ENCODE measurements around the gene HIVEP3.

DNA sequence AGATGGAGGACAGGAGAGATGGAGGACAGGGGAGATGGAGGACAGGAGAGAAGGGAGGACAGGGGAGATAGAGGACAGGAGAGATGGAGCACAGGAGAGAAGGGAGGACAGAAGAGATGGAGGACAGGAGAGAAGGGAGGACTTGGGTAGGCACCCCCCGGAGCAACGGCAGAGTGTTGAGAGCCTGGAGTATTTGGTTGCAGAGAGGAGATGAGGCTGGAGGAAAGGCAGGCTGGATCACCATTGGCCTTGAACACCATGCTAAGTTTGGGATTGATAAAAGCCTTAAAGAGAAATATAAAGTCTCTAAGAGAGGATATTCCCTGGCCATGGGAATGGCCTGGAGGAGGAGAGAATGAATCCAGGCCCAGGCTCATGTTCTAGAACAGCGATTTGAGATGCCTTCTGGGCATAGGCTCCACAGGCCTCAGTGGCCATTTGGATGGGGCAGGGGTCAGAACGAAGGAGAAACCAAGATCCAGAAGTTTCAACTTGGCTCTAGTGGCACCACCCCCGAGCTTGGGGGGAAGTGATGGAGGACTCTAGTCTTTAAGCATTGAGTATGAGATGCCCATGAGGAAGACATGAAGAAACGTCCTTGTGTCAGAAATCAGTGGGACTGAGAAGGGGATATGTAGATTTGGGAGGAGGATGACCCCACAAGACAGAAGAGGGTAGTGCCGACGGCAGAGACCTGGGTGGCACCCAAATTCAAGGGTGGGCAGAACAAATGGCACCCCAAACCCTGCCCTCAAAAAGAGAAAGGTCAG lies 386.3 kb downstream of the HIVEP3 start:
- TF ChIP-seq, protein P1, sequence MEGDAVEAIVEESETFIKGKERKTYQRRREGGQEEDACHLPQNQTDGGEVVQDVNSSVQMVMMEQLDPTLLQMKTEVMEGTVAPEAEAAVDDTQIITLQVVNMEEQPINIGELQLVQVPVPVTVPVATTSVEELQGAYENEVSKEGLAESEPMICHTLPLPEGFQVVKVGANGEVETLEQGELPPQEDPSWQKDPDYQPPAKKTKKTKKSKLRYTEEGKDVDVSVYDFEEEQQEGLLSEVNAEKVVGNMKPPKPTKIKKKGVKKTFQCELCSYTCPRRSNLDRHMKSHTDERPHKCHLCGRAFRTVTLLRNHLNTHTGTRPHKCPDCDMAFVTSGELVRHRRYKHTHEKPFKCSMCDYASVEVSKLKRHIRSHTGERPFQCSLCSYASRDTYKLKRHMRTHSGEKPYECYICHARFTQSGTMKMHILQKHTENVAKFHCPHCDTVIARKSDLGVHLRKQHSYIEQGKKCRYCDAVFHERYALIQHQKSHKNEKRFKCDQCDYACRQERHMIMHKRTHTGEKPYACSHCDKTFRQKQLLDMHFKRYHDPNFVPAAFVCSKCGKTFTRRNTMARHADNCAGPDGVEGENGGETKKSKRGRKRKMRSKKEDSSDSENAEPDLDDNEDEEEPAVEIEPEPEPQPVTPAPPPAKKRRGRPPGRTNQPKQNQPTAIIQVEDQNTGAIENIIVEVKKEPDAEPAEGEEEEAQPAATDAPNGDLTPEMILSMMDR (IDR thresholded peaks at IDR 0.05) = no peak
- TF ChIP-seq EZH2 (IDR thresholded peaks at IDR 0.05; ENCODE audit: borderline replicate concordance, insufficient read depth, low read depth, low read length, poor library complexity, severe bottlenecking) = no peak
